Prostate gland (tissue), 2 donors: ENCODE results near the gene TRAP1.

Experiments
- POLR2AphosphoS5 ChIP-seq: sonication (generic); formaldehyde crosslinking; IDR thresholded peaks from one replicate; pipeline ENCODE4 v1.6.1; 2017; ENCODE audit warnings: antibody characterized with exemption
- TF ChIP-seq, protein P1 (sequence below), 4 experiments: fragments of 200-600 bp in 2 of 4; fragments of 450-650 bp in 2 of 4; sonication (generic) in 2 of 4; IDR thresholded peaks; 1 replicate in 3 of 4; 2 replicates in 1 of 4; pipeline ENCODE4 v1.5.1; 2016 to 2019; ENCODE audit warnings: antibody characterized with exemption in 4 of 4, mild to moderate bottlenecking in 2 of 4, moderate library complexity in 2 of 4

DNA sequence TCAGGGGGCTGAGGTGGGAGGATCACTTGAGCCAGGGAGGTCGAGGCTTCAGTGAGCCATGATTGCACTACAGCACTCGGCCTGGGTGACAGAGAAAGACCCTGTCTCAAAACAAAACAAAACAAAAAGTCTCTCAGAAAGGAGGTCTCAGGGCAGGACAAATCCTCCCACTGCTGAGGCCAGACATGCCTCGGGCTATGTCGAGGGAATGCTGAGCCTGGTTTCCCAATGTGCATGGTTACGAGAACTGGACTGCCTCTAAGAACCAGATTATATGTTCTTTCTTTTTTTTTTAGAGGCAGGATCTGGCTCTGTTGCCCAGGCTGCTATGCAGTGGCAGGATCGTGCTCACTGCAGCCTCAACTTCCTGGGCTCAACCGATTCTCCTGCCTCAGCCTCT lies 27.6 kb downstream of the TRAP1 start:
- no peak for TF ChIP-seq POLR2AphosphoS5
- TF ChIP-seq, protein P1, sequence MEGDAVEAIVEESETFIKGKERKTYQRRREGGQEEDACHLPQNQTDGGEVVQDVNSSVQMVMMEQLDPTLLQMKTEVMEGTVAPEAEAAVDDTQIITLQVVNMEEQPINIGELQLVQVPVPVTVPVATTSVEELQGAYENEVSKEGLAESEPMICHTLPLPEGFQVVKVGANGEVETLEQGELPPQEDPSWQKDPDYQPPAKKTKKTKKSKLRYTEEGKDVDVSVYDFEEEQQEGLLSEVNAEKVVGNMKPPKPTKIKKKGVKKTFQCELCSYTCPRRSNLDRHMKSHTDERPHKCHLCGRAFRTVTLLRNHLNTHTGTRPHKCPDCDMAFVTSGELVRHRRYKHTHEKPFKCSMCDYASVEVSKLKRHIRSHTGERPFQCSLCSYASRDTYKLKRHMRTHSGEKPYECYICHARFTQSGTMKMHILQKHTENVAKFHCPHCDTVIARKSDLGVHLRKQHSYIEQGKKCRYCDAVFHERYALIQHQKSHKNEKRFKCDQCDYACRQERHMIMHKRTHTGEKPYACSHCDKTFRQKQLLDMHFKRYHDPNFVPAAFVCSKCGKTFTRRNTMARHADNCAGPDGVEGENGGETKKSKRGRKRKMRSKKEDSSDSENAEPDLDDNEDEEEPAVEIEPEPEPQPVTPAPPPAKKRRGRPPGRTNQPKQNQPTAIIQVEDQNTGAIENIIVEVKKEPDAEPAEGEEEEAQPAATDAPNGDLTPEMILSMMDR (IDR thresholded peaks at IDR 0.05), result no peak
